Renal pelvis (tissue), 4 donors: ENCODE data around the gene SLC22A23. TPM values are rescaled to one million over a fixed set of nuclear protein-coding genes. Genes with fewer than 3 reads are reported as not detected.

Experiments
- DNase-seq: peaks from one replicate; pipeline ENCODE4 v3.0.0-alpha.2; 2013
- polyA plus RNA-seq, 3 donors: library from polyadenylated mRNA; unstranded; fragments of 120-200 nt; gene quantifications; one replicate each; pipeline ENCODE4 v1.2.1, GENCODE V29; 2013; ENCODE audit not compliant: insufficient read length in 3 of 3

Gene SLC22A23
- polyA plus RNA-seq, 3 donors = 10.7 to 16.3 (median 14.0) TPM

DNA sequence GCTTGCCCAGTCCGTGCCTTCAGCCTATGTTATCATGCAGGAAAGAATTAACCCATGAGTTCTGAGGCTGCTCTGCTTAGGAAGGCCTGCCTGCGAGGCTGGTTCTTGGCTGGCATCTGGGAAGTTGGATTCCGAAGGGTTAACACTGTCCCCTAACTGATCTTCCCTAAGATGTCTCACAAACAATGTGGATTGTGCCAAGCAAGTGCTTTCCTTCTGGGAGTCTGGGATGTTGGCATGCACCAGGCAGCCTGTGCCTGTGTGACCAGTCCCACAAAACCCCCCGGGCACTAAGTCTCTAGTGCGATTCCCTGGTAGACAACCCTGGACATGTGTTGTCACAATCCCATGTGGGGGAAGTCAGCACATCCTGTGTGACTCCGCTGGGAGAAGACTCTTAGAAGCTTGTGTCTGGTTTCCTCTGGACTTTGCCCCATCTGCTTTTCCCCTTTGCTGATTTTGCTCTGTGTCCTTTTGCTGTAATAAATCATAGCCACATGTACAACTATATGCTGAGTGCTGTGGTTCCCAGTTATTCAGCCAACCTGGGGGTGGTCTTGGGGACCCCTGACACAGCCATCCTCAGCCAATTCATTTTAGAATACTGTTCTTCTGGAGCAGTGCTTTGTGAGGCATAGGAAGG lies 83.8 kb downstream of the SLC22A23 start:
- DNase-seq = no peak

DNA sequence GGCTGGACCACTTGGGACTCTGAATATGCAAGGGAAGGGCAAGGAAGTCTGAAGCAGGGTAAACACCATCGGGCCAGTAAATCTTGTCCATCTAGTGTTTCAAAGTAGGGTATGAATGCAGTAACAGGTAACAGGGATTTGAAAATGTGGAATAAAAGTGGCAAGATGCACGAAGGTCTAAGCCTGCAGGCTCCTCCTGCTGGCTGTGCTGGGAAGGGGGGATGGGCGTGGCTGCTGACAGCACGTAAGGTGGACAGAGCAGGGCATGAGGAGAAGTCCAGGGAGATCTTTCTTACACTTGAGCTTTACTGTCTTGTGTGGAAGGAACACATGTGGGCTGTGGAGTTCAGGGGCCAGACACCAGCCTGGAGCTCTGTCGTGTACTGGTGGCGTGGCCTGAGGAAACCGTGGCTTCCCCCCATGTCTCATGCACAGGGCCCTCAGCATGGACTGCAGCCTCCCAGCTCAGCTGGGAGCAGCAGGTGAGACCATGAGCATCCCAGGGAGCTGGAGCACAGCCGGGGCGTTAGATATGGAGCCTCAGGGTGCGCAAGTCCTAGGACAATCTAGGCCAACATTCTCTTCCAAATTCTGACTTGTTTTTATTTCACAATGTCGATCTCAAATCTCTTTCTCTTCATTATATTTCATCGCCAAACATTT lies 84.5 kb downstream of the SLC22A23 start:
- DNase-seq = no peak

DNA sequence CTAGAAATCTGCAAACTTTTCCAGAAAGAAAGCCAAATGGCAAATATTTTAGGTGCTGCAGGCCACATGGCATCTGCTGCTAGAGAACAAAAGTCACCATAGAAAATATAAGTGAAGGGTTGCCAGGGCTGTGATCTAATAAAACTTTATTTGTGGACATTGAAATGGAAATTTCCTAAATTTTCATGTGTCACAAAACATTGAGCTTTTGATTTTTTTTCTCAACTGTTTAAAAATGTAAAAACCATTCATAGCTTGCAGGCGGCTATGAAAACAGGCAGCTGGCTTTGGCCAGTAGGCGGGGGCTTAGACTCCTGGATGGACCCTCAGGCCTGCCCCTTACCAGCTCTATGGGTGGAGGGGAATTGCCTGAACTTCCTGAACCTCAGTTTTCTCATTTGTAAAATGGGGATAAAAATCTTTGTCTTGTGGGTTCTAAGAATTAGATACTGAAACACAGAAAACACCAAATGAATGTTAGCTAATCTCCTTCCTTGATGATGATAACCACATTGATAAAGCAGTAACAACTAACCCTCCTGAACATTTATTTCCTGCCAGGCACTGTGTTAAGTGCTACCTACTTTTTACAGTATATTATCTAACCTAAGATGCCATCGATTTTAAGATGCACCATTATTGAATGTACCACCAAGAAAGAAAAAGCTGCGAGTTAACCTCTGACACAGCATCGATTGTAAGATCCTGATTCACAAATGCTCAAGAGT lies 85.5 kb downstream of the SLC22A23 start:
- DNase-seq = no peak

DNA sequence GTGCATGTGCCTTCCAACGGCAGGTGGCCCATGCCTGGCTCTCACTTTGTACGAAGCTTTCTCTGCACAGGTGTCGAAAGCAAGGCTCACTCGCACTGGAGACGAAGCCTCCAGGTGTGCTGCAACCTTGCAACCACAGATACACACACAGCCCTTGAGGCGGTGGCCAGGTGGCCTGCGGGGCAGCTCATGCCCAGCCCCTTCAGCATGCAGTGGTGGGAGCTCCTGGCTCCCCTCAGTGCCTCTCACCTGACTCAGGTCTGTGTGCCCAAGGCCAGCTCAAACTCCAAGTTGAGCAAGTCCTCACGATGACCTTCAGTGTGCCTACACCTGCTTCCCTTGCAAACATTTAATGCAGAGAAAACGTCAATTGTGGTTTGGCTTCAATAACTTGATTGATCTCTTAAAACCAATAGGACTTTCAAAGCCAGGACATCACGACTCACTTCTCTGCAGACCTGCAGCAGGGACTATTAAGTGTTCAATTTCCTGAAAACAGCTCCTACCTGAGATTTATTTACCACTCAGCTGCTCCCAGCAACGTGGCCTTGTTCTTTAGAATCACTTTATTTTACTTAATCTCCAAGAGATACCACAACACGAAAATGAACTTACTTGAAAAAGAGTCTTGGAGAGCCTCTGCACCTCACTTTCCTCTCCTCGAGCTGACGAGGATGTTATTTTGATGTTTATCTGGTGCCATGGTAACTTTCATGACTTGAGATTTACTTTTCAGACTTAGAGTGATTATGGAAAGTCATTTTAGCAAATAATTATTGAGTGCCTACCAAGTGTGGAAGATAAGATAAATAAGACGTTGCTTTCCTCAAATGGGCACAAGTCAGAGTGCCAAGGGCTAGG lies 86.3 kb downstream of the SLC22A23 start:
- DNase-seq = no peak

DNA sequence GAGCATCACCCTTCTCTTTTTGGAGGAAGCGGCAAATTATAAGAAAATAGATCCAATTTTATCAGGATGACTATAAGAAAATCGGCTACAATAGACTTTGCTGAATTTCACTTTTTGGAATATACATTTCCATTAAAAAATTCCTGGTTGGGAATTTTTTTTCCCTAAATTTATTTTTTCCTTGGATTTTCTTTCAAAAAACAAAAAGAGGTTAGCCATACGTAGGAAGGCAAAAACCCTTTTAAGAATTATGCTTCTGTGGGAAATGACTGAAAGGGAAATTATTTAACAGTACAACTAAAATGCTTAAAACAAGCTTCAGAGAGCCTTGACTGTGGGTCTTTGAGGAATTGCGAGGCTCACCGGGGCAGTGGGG lies 86.9 kb downstream of the SLC22A23 start:
- no peak for DNase-seq

DNA sequence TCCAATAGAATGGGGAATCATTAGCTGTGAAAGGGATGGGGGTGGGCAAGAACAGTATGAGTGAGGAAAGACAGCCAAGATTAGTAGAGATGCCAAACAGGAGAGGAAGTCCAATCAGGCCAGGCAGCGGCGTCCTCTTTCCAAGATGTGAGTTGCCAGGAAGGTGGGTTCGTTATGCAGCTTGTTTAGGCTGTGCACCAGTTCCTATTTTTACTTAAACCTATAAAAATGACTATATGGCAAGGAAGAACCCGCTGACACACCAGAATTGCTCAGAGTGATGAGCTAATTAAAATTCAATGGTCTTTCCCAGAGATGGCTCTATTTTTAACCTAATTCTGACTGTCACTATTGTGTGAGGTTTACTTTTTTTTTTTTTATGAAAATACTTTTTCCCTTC lies 88.2 kb downstream of the SLC22A23 start:
- no peak for DNase-seq

DNA sequence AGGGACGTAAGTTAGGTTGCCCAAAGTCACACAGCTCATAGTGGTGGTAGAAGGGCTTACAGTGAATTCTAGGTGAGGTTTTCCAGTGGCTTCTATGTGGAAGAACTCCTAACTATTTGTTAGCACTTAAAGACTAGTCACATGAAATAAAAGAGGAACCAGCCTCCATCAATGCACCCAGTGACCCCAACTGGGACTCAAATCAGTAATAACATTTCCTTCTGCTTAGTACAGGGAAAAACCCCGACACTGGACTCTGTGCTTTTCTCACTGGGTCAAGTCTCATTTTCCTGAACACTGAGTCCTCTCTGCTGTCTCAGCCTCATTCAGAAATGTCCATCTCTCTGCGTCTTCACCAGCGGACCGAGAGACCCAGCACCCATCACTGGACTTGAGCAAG lies 89.2 kb downstream of the SLC22A23 start:
- DNase-seq = no peak

DNA sequence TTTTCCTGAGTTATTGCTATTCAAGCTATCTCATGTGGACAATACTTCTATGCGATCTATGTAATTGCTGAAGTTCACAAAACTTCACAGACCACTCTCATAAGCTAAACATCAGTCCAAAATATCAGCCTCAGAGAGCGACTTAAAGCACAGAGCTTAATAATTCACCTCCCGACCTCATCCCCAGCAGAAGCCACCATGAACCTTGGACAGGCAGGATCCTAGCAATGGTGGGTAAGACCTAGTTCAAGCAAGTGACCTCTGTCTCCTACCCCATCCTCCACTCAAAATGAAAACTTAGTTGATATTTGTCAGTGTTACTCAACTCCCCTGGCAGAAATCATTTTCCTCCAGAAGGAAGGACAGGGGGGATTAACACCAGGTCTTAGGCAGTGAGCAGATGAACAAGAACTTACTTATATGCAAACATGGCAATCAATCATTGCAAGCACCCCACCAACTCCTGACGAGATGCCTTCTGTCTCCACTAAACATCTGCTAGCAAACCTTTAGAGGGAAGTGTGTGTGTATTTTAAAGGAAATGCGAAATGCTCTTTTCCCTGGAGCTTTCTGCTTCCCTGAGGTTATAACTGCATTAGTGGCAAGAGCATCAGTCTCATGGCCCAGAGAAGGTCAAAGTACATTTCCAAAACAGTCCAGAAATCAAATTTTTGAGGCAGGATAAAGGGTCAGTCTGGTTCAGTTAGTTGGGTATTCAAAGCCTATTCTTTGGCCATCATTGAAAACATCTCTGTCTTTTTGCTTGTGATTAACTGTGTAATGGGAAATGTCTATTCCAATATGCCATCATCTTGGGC lies 90.0 kb downstream of the SLC22A23 start:
- no peak for DNase-seq

DNA sequence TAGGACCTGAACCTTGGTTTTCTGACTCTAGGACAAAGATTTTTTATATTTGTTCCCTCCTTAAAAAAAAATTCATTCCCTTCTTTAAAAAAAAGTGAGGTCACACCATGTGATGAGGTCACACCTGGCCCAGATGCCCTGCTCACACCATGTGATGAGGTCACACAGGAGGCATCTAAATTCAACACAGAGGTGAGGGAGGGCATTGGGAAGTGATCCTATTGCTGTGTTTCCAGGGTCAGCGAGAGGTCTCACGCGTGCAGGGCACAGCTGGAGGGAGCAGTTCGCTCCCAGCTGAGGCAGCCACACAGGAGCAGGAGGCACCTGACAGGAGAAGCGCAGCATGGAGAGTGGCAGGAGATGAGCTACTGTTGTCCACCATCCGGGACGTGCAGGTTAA lies 92.5 kb downstream of the SLC22A23 start:
- DNase-seq = no peak

DNA sequence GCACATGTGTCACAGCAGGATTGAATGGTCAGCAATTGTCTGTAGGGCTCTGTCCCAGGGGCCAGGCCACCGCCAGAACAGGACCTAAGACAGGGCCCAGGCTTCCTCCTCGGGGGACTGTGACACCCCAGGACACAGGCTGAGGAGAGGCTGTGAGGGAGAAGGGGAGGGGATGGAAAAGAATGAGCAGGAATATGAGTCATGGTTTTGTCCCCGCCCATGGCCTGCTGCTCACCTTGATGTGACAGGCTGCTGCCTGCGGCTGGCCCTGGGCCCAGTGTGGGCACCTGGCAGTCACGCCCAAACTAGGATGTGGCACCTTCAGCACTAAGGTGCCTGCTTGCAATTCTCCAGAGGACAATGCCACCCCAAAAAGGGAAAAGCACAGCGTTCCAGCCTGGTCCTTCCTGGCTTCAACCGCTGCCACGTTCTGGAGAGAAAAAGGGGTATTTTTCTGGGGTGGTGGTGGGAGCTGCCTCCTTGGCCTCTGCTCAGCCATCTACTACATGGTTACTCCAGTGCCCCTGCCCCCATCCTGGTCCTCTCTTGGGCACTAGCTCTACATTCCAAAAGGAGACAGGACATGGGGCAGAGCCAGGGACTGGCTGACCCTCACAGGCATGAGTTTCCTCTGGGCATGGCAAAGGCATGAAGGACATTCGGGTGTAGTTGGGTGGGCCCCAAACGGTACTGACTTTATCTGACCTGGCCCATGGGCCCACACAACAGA lies 93.4 kb downstream of the SLC22A23 start:
- DNase-seq = no peak

DNA sequence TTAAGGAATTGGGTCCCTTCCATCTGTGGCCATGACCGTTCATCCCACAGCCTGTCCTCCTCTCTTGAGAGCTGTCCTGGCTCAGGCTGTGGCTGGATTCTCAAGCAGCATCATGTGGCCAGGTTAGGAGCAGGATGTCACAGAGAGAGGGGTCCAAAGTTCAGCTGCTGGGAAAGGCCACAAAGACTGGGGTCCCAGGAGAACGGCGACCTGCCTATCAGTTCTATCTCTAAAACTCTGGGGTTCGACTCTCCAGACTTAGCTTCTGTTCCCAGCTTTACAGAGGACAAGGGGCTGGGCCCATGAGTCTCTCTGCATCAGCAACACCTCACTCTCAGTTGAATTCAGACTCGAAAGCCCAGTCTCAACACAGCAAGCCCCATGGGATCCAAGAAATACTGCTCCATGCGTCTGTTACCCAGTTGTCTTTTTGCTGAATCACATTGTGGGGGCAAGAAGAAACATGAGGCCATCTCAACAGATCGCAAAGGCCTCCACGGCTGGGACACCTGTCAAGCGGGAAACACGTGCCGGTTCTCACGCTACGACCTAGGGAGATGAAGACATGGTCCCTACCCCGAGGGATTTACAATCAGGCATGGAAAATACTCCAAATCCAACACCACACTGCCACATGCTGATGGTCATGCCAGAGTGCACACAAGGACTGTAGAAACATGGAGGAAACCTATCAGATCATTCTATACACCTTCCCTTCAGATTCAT lies 95.4 kb downstream of the SLC22A23 start:
- no peak for DNase-seq

DNA sequence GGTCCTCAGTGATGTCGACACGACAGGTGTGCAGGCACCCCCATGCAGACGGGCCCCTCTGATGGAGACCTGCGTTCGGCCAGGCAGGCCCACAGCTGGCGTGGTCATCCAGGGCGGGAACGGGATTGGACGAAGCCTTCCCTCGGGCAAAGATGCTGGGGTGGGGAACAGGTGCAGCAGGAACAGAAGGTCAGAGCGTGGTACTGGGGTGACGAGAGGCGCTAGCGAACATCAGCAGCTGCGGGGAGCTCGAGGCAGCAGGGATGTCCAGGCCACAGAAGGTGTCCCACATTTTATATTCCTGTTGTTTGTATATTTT lies 96.2 kb downstream of the SLC22A23 start:
- no peak for DNase-seq

DNA sequence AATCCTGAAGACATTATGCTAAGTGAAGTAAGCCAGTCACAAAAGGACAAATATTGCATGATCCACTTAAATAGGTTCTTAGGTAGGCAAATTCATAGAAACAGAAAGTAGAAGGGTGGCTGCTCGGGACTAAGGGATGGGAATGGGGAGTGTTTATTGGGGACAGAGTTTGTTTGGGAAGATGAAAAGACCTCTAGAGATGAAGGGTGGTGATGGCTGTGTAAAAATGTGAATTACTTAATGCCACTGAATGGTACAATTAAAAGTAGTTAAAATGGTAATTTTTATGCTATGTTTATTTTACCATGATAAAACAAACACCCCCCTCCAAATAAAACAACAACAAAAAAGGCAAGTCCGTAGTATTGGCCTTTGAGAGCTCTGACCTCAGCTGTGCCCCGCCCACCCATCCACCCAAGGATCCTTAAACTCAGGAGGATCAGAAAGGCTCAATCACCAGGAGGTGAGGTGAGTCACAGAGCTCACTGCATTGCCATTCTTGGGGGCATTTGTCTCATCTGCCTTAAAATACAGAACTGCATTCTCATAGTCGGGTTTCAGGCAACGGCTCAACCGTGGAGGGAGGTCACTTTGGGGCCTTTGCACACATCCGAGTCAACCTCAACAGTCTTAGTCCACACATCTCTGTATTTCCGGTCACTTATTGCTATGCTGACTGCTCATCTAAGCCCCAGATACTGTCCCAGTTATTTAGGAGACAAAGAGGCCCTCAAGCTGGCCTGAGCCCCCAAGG lies 96.7 kb downstream of the SLC22A23 start:
- no peak for DNase-seq

DNA sequence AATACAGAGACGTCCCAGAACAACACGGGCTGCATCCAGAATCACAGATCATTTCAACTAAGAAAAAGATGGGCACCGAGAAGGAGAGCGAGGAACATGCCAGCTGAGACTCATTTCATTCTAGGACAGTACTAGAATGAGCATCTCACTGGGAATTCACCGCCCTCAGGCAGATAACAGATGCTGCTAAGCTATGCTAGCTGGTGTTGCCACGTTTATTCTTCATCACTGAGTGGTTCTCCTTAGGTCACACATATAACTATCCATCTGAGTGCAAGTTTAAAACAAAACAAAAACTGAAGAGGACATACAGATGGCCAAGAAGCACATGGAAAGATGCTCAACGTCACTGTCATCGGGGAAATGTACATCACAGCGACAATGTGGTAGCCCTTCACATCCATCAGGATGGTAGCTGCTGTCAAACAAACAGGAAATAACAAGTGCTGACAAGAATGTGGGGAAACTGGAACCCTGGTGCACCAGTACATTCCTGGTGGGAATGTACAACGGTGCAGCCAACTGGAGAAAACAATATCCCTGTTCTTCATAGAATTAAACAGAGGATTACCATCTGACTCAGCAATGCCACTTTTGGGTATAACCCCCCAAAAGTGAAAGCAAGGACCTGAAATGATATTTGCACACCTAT lies 97.6 kb downstream of the SLC22A23 start:
- DNase-seq = no peak

DNA sequence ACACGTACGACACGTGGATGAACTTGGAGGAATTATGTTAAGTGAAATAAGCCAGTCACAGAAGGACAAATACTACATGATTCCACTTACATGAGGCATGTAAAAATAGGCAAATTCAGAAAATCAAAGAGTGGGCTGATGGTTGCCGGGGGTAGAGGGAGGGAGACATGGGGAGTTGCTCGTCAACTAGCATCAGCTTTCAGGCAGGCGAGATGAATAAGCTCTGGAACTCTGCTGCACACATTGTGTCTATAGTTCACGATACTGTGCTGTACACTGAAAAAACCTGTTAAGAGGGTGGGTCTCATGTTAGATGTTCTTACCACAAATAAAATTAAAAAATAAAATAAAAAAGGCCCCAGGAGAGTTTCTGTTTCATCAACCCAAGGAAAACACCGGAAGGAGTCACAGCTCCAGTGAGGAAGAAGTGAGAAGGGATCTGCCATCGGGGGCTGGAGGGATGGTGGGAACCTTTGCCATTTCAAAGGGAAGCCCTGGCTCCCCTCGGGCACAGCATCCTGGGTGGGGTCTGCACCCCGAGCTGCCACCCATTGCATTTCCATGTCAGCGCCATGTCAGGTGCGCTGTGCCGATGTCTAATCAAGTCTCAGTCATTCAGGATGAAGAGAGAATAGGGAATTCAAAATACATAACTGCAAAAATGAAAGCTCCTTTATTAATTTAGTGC lies 98.3 kb downstream of the SLC22A23 start:
- no peak for DNase-seq

DNA sequence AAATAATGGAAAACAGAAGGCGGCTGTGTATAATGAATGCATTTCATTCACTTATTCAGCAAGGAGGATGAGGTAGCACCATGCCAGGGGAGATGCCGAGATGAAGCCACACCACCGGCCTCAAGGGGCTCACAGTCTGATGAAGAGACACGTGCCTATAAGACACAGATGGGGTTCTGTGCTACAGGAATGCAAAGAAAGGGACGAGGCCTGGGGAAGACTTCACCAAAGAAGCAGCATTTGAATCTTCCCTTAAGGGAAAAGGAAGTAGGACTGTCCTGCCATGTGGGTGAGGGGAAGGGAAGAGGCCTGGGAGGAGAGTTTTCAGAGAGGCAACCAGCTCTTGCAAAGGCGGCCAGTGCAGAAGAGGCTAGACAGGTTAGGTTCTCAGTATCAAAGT lies 99.2 kb downstream of the SLC22A23 start:
- no peak for DNase-seq

DNA sequence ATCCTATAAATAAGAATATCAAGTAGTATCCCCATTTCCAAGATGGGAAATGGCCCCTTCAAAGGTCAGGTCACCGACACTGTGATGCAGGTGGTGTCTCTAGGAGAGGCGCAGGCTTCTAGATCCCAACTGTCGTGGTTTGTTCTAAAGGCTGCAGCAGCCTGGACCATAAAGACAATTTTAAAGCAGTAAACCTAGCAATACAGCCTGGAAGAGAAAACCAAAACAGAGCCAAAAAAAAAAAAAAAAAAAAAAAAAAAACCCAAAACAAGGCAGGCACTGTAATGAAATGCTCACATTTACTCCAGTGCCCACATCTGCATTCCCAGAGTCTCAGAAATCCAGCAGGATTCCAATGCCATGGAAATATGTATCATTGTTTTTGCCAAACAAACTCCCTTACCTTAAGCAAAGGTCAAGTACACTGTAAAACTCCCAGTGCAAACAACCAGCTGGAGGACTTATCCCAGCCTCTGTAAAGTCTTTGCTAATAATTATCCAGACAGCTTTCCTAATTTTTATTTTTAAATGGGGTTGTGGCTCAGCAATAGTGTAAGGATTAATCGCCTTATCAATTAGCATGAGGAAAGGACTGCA lies 99.9 kb downstream of the SLC22A23 start:
- DNase-seq = no peak
